Measurements from ENCODE around the gene EDAR.

DNA sequence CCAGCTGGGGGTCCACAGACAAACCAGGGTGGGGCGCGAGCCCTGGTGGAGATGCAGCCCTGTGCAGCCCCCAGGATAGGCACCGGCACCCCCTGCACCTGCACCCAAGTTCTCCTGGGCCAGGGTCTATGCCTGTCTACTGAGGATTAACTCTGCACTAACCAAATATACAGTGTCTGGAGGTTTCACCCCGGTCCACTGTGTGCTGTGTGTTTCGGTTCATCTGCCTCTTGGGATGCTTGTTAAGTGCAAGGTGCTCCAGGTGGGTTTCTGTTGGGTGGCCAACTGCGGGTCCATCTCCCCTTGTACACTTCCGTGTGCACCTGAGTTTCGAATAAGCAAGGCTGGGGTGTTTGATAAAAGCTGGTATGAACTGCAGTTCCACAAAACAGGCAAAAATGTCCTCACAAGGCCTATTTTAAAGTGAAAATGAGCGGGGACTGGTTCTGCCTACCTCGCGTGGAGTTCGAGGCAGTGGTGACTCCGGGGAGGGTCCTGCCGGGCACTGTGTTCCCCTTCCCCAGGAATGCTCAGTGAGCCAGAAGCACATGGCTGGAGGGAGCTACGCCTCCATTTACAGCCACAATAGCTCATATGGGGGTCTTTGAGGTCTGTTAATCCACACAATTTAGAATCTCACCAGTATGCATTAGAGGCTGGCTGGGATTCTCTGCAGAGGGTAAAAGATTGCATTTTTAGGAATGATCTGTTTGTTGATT is 70.7 kb downstream of the EDAR start:
- TF ChIP-seq, protein P1, sequence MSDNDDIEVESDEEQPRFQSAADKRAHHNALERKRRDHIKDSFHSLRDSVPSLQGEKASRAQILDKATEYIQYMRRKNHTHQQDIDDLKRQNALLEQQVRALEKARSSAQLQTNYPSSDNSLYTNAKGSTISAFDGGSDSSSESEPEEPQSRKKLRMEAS (IDR thresholded peaks at IDR 0.05): no peak
- TF ChIP-seq, protein P2, sequence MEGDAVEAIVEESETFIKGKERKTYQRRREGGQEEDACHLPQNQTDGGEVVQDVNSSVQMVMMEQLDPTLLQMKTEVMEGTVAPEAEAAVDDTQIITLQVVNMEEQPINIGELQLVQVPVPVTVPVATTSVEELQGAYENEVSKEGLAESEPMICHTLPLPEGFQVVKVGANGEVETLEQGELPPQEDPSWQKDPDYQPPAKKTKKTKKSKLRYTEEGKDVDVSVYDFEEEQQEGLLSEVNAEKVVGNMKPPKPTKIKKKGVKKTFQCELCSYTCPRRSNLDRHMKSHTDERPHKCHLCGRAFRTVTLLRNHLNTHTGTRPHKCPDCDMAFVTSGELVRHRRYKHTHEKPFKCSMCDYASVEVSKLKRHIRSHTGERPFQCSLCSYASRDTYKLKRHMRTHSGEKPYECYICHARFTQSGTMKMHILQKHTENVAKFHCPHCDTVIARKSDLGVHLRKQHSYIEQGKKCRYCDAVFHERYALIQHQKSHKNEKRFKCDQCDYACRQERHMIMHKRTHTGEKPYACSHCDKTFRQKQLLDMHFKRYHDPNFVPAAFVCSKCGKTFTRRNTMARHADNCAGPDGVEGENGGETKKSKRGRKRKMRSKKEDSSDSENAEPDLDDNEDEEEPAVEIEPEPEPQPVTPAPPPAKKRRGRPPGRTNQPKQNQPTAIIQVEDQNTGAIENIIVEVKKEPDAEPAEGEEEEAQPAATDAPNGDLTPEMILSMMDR (IDR thresholded peaks at IDR 0.05): no peak
- TF ChIP-seq MYC (IDR thresholded peaks at IDR 0.05; ENCODE audit: borderline replicate concordance, low read length) (no peak), SMC3 (IDR thresholded peaks at IDR 0.05) (no peak), POLR2A (IDR thresholded peaks at IDR 0.05; ENCODE audit: low read length) (no peak), JUNB (IDR thresholded peaks at IDR 0.05) (no peak), CBX2 (IDR thresholded peaks at IDR 0.05; ENCODE audit: borderline replicate concordance, low read depth) (no peak), PHF8 (IDR thresholded peaks at IDR 0.05; ENCODE audit: borderline replicate concordance, low read depth) (no peak)
